Natural killer cell (primary cell): ENCODE results near the gene C19orf38. TPM values are rescaled to one million over a fixed set of nuclear protein-coding genes. Genes with fewer than 3 reads are reported as not detected.

Experiments
- ATAC-seq, 3 donors: fragments of 150-1000 bp in 2 of 3; fragments of 200-7000 bp in 1 of 3; cut with Tn5 transposase; 1 replicate in 1 of 3; 2 replicates in 2 of 3; pipeline ENCODE4 v1.10.0; 2021; ENCODE audit warnings: mild to moderate bottlenecking in 2 of 3, moderate library complexity in 2 of 3
- DNase-seq, 2 donors: peaks; one replicate each; pipeline versions ENCODE4 v3.0.0 to v3.0.0-alpha.2; 2013 to 2021; ENCODE audit warnings: mixed read lengths in 1 of 2
- H3K27ac ChIP-seq: one replicate; pipeline ENCODE4 v1.5.1; 2013; ENCODE audit warnings: mild to moderate bottlenecking, low read length
- H3K27me3 ChIP-seq: one replicate; pipeline ENCODE4 v1.6.1; 2013; ENCODE audit warnings: low read length; ENCODE audit not compliant: control insufficient read depth, insufficient read depth
- H3K36me3 ChIP-seq: one replicate; pipeline ENCODE4 v1.6.1; 2013; ENCODE audit warnings: low read length; ENCODE audit not compliant: control insufficient read depth, insufficient read depth
- H3K4me1 ChIP-seq: one replicate; pipeline ENCODE4 v1.6.1; 2013; ENCODE audit warnings: low read length; ENCODE audit not compliant: control insufficient read depth, insufficient read depth
- H3K4me3 ChIP-seq: one replicate; pipeline ENCODE4 v1.5.1; 2013; ENCODE audit warnings: low read length
- H3K9me3 ChIP-seq: one replicate; pipeline ENCODE4 v1.6.1; 2013; ENCODE audit warnings: low read length; ENCODE audit not compliant: control insufficient read depth, insufficient read depth
- H3K27ac Mint-ChIP-seq, 2 donors: one replicate each; pipeline ENCODE4 v1.8.0; 2022; ENCODE audit warnings: mild to moderate bottlenecking in 2 of 2, mixed read lengths in 2 of 2, moderate library complexity in 1 of 2
- H3K27me3 Mint-ChIP-seq, 2 donors: one replicate each; pipeline ENCODE4 v1.8.0; 2022; ENCODE audit warnings: low read depth in 2 of 2, mixed read lengths in 2 of 2
- H3K36me3 Mint-ChIP-seq: one replicate; pipeline ENCODE4 v1.8.0; 2022; ENCODE audit warnings: mixed read lengths
- H3K4me1 Mint-ChIP-seq, 2 donors: one replicate each; pipeline ENCODE4 v1.8.0; 2022; ENCODE audit warnings: mixed read lengths in 2 of 2
- H3K4me3 Mint-ChIP-seq: one replicate; pipeline ENCODE4 v1.8.0; 2022; ENCODE audit warnings: mild to moderate bottlenecking, moderate library complexity, mixed read lengths
- H3K9me3 Mint-ChIP-seq, 2 donors: one replicate each; pipeline ENCODE4 v1.8.0; 2022; ENCODE audit warnings: mixed read lengths in 2 of 2
- CTCF ChIP-seq: fragments of 200-600 bp; IDR thresholded peaks from one replicate; pipeline ENCODE4 v1.8.0; 2022; ENCODE audit warnings: antibody characterized with exemption
- WGBS: methylation state at CpG from one replicate; pipeline ENCODE4 v1.1.7; 2013; ENCODE audit warnings: missing lambda C conversion rate; ENCODE audit not compliant: insufficient coverage; 5-methylcytosine and 5-hydroxymethylcytosine counted together
- intact Hi-C: fragments of 100-400 bp; cut with micrococcal nuclease; formaldehyde crosslinking; loops from one replicate; pipeline ENCODE4 v1.14.2; 2022
- total RNA-seq, 4 donors: library from RNA; stranded (reverse); fragments of 120-200 nt in 1 of 4; gene quantifications; one replicate each; pipeline versions ENCODE4 v1.2.3 to v1.2.4, GENCODE V29; 2013 to 2022

The C19orf38 gene
- total RNA-seq, 3 donors from 2014 or later (not counting 1 experiment from before 2014, with no cell fraction given): 2.9 to 9.9 (median 6.2) TPM

GRCh38 chr19:10882108-10882457, 33.9 kb downstream of the C19orf38 start:
- ATAC-seq: no peak
- no peak for DNase-seq
- H3K27ac ChIP-seq: no peak overlapping the region
- Mint-ChIP-seq H3K9me3 (no peaks in the 10 kb centered on the region), H3K27ac (no peak overlapping the region), H3K4me1 (peaks cover 7 to 12% of the 10 kb centered on the region in 2 donors), H3K36me3 (no peaks in the 10 kb centered on the region), H3K27me3 (no peaks in the 10 kb centered on the region), H3K4me3 (no peak overlapping the region)
- H3K4me3 ChIP-seq: no peak overlapping the region
- TF ChIP-seq CTCF: no peak
- peaks cover 16% of the 10 kb centered on the region for H3K4me1 ChIP-seq
- no peaks in the 10 kb centered on the region for H3K27me3 ChIP-seq
- intact Hi-C loops: no loop called here
- WGBS: 97% methylated on average over 9 of the region's 9 CpGs
- H3K36me3 ChIP-seq: no peaks in the 10 kb centered on the region
- no peaks in the 10 kb centered on the region for H3K9me3 ChIP-seq

GRCh38 chr19:10884274-10884673, 36.1 kb downstream of the C19orf38 start:
- DNase-seq (no peak), ATAC-seq (no peak)
- Mint-ChIP-seq H3K4me3 (no peak overlapping the region), H3K36me3 (no peaks in the 10 kb centered on the region), H3K27me3 (no peaks in the 10 kb centered on the region), H3K27ac (no peak overlapping the region), H3K9me3 (no peaks in the 10 kb centered on the region), H3K4me1 (peaks cover 2 to 5% of the 10 kb centered on the region in 2 donors)
- Histone ChIP-seq H3K4me3 (no peak overlapping the region), H3K4me1 (peaks cover 3% of the 10 kb centered on the region), H3K27ac (no peak overlapping the region), H3K36me3 (no peaks in the 10 kb centered on the region), H3K27me3 (no peaks in the 10 kb centered on the region), H3K9me3 (no peaks in the 10 kb centered on the region)
- WGBS: 92% methylated on average over 2 of the region's 2 CpGs
- intact Hi-C loops: no loop called here
- no peak for TF ChIP-seq CTCF

GRCh38 chr19:10885201-10886169, 37.3 kb downstream of the C19orf38 start:
- H3K9me3 ChIP-seq: no peaks in the 10 kb centered on the region
- intact Hi-C loops: no loop called here
- H3K36me3 ChIP-seq: no peaks in the 10 kb centered on the region
- H3K4me3 ChIP-seq: no peak overlapping the region
- Mint-ChIP-seq H3K27ac (no peak overlapping the region), H3K27me3 (no peaks in the 10 kb centered on the region), H3K9me3 (no peaks in the 10 kb centered on the region), H3K36me3 (no peaks in the 10 kb centered on the region), H3K4me1 (peaks cover 0 to 4% of the 10 kb centered on the region in 2 donors), H3K4me3 (no peak overlapping the region)
- H3K4me1 ChIP-seq: no peaks in the 10 kb centered on the region
- ATAC-seq (no peak), DNase-seq (no peak)
- H3K27ac ChIP-seq: no peak overlapping the region
- WGBS: 93% methylated on average over 16 of the region's 20 CpGs
- H3K27me3 ChIP-seq: no peaks in the 10 kb centered on the region
- TF ChIP-seq CTCF: no peak
